Osteoblast (primary cell): Measurements from ENCODE around the gene TTC39B. TPM values are rescaled to one million over a fixed set of nuclear protein-coding genes. Genes with fewer than 3 reads are reported as not detected.

Experiments used
- DNase-seq: peaks from one replicate; pipeline ENCODE4 v3.0.0; 2011; ENCODE audit warnings: low spot score, mixed read lengths; ENCODE audit not compliant: insufficient read length; ENCODE audit errors: missing footprints
- H2AFZ ChIP-seq: 2 replicates; pipeline ENCODE4 v1.6.0; 2011; ENCODE audit warnings: mild to moderate bottlenecking, low read length
- H3K27ac ChIP-seq: 2 replicates; pipeline ENCODE4 v1.5.1; 2011; ENCODE audit warnings: mild to moderate bottlenecking, low read depth, low read length, moderate library complexity
- H3K27me3 ChIP-seq: 2 replicates; pipeline ENCODE4 v1.6.0; 2012; ENCODE audit warnings: mild to moderate bottlenecking, control low read depth, inconsistent platforms, low read length, moderate library complexity; ENCODE audit not compliant: insufficient read depth
- H3K36me3 ChIP-seq: 2 replicates; pipeline ENCODE4 v1.5.1; 2011; ENCODE audit warnings: mild to moderate bottlenecking, low read length, control low read depth, moderate library complexity; ENCODE audit not compliant: insufficient read depth
- H3K4me1 ChIP-seq: 2 replicates; pipeline ENCODE4 v1.5.1; 2011; ENCODE audit warnings: mild to moderate bottlenecking, low read length, control low read depth, moderate library complexity; ENCODE audit not compliant: insufficient read depth
- H3K4me2 ChIP-seq: 2 replicates; pipeline ENCODE4 v1.6.0; 2011; ENCODE audit warnings: mild to moderate bottlenecking, low read length; ENCODE audit not compliant: insufficient read depth
- H3K4me3 ChIP-seq: fragments of 200-600 bp; sonication (generic); 3 replicates; pipeline ENCODE4 v1.5.1; 2012; ENCODE audit warnings: mild to moderate bottlenecking, low read length, inconsistent platforms; ENCODE audit not compliant: insufficient read depth
- H3K79me2 ChIP-seq: 2 replicates; pipeline ENCODE4 v1.6.0; 2012; ENCODE audit warnings: mild to moderate bottlenecking, low read length, control low read depth, inconsistent platforms; ENCODE audit not compliant: insufficient read depth
- H3K9me3 ChIP-seq: 2 replicates; pipeline ENCODE4 v1.5.1; 2011; ENCODE audit warnings: low read depth, low read length, control low read depth
- H4K20me1 ChIP-seq: 2 replicates; pipeline ENCODE4 v1.6.0; 2012; ENCODE audit warnings: mild to moderate bottlenecking, low read length, control low read depth; ENCODE audit not compliant: insufficient read depth
- total RNA-seq: library from RNA; depleted of rRNA; stranded (reverse); fragments of >200 nt; gene quantifications from 2 replicates; pipeline ENCODE4 v1.2.3, GENCODE V29; 2012
- TF ChIP-seq, protein P1 (sequence below): IDR thresholded peaks from 2 replicates; pipeline ENCODE4 v1.5.1; 2011; ENCODE audit warnings: mild to moderate bottlenecking, low read depth, low read length, moderate library complexity; ENCODE audit errors: extremely low read depth

TTC39B gene
- total RNA-seq, 1 donor, result 18.5 TPM

DNA sequence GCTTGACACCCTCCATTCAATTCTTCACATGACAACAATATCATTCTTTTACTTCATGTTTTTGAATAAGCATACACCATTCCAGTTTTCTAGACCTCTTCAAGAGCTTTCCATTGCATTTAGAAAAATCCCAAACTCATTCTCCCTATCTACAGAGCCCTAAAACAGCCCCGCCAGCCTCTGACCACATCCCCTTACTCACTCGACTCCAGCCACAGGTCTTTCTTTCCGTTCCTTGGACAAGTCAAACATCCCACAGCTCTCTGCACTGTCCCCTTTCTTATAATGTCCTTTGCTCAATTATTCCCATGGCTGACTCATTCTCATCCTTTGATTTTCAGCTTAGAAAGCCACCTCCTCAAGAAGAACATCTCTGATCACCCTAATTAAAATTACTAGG is 38.2 kb downstream of the TTC39B start:
- TF ChIP-seq, protein P1, sequence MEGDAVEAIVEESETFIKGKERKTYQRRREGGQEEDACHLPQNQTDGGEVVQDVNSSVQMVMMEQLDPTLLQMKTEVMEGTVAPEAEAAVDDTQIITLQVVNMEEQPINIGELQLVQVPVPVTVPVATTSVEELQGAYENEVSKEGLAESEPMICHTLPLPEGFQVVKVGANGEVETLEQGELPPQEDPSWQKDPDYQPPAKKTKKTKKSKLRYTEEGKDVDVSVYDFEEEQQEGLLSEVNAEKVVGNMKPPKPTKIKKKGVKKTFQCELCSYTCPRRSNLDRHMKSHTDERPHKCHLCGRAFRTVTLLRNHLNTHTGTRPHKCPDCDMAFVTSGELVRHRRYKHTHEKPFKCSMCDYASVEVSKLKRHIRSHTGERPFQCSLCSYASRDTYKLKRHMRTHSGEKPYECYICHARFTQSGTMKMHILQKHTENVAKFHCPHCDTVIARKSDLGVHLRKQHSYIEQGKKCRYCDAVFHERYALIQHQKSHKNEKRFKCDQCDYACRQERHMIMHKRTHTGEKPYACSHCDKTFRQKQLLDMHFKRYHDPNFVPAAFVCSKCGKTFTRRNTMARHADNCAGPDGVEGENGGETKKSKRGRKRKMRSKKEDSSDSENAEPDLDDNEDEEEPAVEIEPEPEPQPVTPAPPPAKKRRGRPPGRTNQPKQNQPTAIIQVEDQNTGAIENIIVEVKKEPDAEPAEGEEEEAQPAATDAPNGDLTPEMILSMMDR, result no peak
- DNase-seq, result no peak
- Histone ChIP-seq H3K36me3 (no peaks in the 10 kb centered on the region), H3K27ac (no peak overlapping the region), H3K4me2 (no peak overlapping the region), H3K79me2 (peaks cover 5% of the 10 kb centered on the region), H4K20me1 (no peaks in the 10 kb centered on the region), H3K27me3 (no peaks in the 10 kb centered on the region), H3K9me3 (no peaks in the 10 kb centered on the region), H2AFZ (no peak overlapping the region), H3K4me1 (peaks cover 8% of the 10 kb centered on the region), H3K4me3 (no peak overlapping the region)

GRCh38 chr9:15268317-15268716 is 38.7 kb downstream of the TTC39B start:
- Histone ChIP-seq H3K79me2 (peaks cover 5% of the 10 kb centered on the region), H3K4me1 (peaks cover 8% of the 10 kb centered on the region), H2AFZ (no peak overlapping the region), H3K4me2 (no peak overlapping the region), H3K27ac (no peak overlapping the region), H3K27me3 (no peaks in the 10 kb centered on the region), H3K9me3 (no peaks in the 10 kb centered on the region), H4K20me1 (no peaks in the 10 kb centered on the region), H3K36me3 (no peaks in the 10 kb centered on the region), H3K4me3 (no peak overlapping the region)
- no peak for DNase-seq
- TF ChIP-seq, protein P1, result no peak

GRCh38 chr9:15264918-15265317 is 42.1 kb downstream of the TTC39B start:
- no peaks in the 10 kb centered on the region for H4K20me1 ChIP-seq
- no peaks in the 10 kb centered on the region for H3K27me3 ChIP-seq
- H3K79me2 ChIP-seq, result peaks cover 7% of the 10 kb centered on the region
- no peak overlapping the region for H3K27ac ChIP-seq
- no peak for DNase-seq
- no peak overlapping the region for H3K4me3 ChIP-seq
- H3K9me3 ChIP-seq, result no peaks in the 10 kb centered on the region
- TF ChIP-seq, protein P1, result no peak
- H3K4me2 ChIP-seq, result no peak overlapping the region
- H3K4me1 ChIP-seq, result peaks cover 11% of the 10 kb centered on the region
- H2AFZ ChIP-seq, result no peak overlapping the region
- H3K36me3 ChIP-seq, result no peaks in the 10 kb centered on the region

DNA sequence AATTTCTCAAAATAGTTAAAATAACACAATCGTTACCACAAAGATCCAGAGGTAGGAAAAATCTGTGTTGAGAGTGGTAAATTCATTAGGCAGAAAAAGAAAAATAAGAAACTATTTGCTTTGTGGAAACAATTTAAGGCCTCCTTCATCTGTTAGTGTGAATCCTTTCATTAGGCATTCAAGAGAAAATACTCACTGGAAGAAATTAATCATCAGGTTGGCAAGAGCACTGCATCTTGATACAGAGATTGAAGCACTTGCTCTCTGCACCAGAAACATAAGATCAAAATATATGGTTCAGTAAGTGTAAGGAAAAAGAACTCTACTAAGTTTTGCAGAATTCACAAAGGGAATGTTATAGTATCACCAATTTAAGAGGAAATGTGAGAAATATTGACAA is 44.4 kb downstream of the TTC39B start:
- no peak overlapping the region for H2AFZ ChIP-seq
- no peak overlapping the region for H3K4me3 ChIP-seq
- DNase-seq, result no peak
- no peak overlapping the region for H3K27ac ChIP-seq
- no peaks in the 10 kb centered on the region for H3K36me3 ChIP-seq
- no peaks in the 10 kb centered on the region for H4K20me1 ChIP-seq
- peaks cover 3% of the 10 kb centered on the region for H3K79me2 ChIP-seq
- no peaks in the 10 kb centered on the region for H3K27me3 ChIP-seq
- TF ChIP-seq, protein P1, result no peak
- no peaks in the 10 kb centered on the region for H3K9me3 ChIP-seq
- H3K4me2 ChIP-seq, result no peak overlapping the region
- peaks cover 3% of the 10 kb centered on the region for H3K4me1 ChIP-seq
